SU-DHL-6 (cell line): ENCODE measurements around the gene MPIG6B.

Experiments used
- EZH2phosphoT487 ChIP-seq: fragments of 200-600 bp; sonication (generic), shearing (Covaris generic); conservative IDR thresholded peaks from 2 replicates; pipeline ENCODE4 v1.6.1; 2018; ENCODE audit warnings: mild to moderate bottlenecking, antibody characterized with exemption, low read length, moderate library complexity, mixed read lengths
- TF ChIP-seq, protein P1 (sequence below): fragments of 200-600 bp; sonication (generic); IDR thresholded peaks from one replicate; pipeline ENCODE4 v1.5.1; 2017; ENCODE audit warnings: antibody characterized with exemption, mild to moderate bottlenecking, low read length, moderate library complexity; ENCODE audit not compliant: insufficient read depth, poor library complexity, severe bottlenecking

DNA sequence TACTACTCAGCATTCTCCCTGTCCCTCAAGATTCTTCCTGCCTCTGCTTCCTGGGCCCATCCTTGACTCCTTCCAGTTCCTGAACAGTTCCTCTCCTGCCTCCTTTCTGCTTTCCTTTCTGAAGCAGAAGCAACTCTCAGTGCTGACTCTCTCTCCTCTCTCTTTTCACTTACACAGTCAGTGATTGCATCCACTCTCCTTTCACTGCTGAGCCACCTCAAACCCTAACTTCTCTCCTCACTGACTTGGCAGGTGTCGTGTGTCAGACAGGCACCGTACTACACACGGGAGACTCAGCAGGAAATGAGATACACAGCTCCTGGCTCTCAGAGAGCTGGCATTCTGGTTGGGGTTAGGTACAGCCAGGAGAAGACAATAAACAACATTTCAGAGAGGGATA is 25.6 kb upstream of the MPIG6B start:
- TF ChIP-seq, protein P1, sequence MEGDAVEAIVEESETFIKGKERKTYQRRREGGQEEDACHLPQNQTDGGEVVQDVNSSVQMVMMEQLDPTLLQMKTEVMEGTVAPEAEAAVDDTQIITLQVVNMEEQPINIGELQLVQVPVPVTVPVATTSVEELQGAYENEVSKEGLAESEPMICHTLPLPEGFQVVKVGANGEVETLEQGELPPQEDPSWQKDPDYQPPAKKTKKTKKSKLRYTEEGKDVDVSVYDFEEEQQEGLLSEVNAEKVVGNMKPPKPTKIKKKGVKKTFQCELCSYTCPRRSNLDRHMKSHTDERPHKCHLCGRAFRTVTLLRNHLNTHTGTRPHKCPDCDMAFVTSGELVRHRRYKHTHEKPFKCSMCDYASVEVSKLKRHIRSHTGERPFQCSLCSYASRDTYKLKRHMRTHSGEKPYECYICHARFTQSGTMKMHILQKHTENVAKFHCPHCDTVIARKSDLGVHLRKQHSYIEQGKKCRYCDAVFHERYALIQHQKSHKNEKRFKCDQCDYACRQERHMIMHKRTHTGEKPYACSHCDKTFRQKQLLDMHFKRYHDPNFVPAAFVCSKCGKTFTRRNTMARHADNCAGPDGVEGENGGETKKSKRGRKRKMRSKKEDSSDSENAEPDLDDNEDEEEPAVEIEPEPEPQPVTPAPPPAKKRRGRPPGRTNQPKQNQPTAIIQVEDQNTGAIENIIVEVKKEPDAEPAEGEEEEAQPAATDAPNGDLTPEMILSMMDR: no peak
- TF ChIP-seq EZH2phosphoT487: no peak
